Parathyroid adenoma (tissue), 2 donors: Measurements from ENCODE around the gene KRT79.

ENCODE experiments used
- H2AFZ ChIP-seq: fragments of 300-600 bp; sonication (generic); one replicate; pipeline ENCODE4 v1.7.0; 2017; ENCODE audit warnings: antibody characterized with exemption, mild to moderate bottlenecking
- H3K27ac ChIP-seq: fragments of 300-600 bp; sonication (generic); one replicate; pipeline ENCODE4 v1.7.0; 2017
- H3K27me3 ChIP-seq: fragments of 300-600 bp; sonication (generic); one replicate; pipeline ENCODE4 v1.7.0; 2017; ENCODE audit warnings: low read length; ENCODE audit not compliant: control insufficient read depth, insufficient read depth
- H3K36me3 ChIP-seq: fragments of 300-600 bp; sonication (generic); one replicate; pipeline ENCODE4 v1.7.0; 2017; ENCODE audit warnings: low read length; ENCODE audit not compliant: control insufficient read depth, insufficient read depth
- H3K4me1 ChIP-seq: fragments of 300-600 bp; sonication (generic); one replicate; pipeline ENCODE4 v1.7.0; 2017; ENCODE audit warnings: control low read depth
- H3K4me2 ChIP-seq: fragments of 300-600 bp; sonication (generic); one replicate; pipeline ENCODE4 v1.7.0; 2017; ENCODE audit warnings: low read length
- H3K4me3 ChIP-seq: fragments of 300-600 bp; sonication (generic); one replicate; pipeline ENCODE4 v1.7.0; 2017; ENCODE audit warnings: low read depth, low read length
- H3K79me2 ChIP-seq: fragments of 300-600 bp; sonication (generic); one replicate; pipeline ENCODE4 v1.7.0; 2017; ENCODE audit warnings: control low read depth
- H3K9ac ChIP-seq: fragments of 300-600 bp; sonication (generic); one replicate; pipeline ENCODE4 v1.7.0; 2017; ENCODE audit warnings: mild to moderate bottlenecking
- H3K9me3 ChIP-seq: fragments of 300-600 bp; sonication (generic); one replicate; pipeline ENCODE4 v1.7.0; 2017; ENCODE audit warnings: low read length; ENCODE audit not compliant: control insufficient read depth
- CTCF ChIP-seq: fragments of 300-600 bp; sonication (generic); IDR thresholded peaks from one replicate; pipeline ENCODE4 v1.7.0; 2017; ENCODE audit warnings: antibody characterized with exemption, mild to moderate bottlenecking
- donor health status: primary hyperparathyroidism.

Gene KRT79

GRCh38 chr12:52850681-52851080, 16.6 kb upstream of the KRT79 start:
- Histone ChIP-seq H3K9me3 (no peaks in the 10 kb centered on the region), H3K9ac (no peak overlapping the region), H3K4me3 (no peak overlapping the region), H3K36me3 (no peaks in the 10 kb centered on the region), H3K4me1 (no peaks in the 10 kb centered on the region), H3K27ac (no peak overlapping the region), H3K79me2 (no peaks in the 10 kb centered on the region), H2AFZ (no peak overlapping the region), H3K27me3 (no peaks in the 10 kb centered on the region), H3K4me2 (no peak overlapping the region)
- no peak for TF ChIP-seq CTCF

GRCh38 chr12:52849511-52849910, 15.4 kb upstream of the KRT79 start:
- H3K27ac ChIP-seq = no peak overlapping the region
- no peak overlapping the region for H3K9ac ChIP-seq
- no peak for TF ChIP-seq CTCF
- no peaks in the 10 kb centered on the region for H3K27me3 ChIP-seq
- H3K4me2 ChIP-seq = no peak overlapping the region
- no peaks in the 10 kb centered on the region for H3K79me2 ChIP-seq
- H3K36me3 ChIP-seq = no peaks in the 10 kb centered on the region
- no peak overlapping the region for H3K4me3 ChIP-seq
- no peaks in the 10 kb centered on the region for H3K9me3 ChIP-seq
- no peak overlapping the region for H2AFZ ChIP-seq
- no peaks in the 10 kb centered on the region for H3K4me1 ChIP-seq

- Histone ChIP-seq H3K4me2 (no peak within 1 kb of the TSS), H3K27ac (no peak within 1 kb of the TSS), H3K4me1 (no peaks in the 10 kb centered on the region), H2AFZ (no peak within 1 kb of the TSS), H3K9ac (no peak within 1 kb of the TSS), H3K79me2 (no peaks in the 10 kb centered on the region), H3K9me3 (no peaks in the 10 kb centered on the region), H3K27me3 (no peaks in the 10 kb centered on the region), H3K4me3 (no peak within 1 kb of the TSS), H3K36me3 (no peaks in the 10 kb centered on the region)
- TF ChIP-seq CTCF = no peak
Measured at GRCh38 chr12:52848661-52849255, 14.6 kb upstream of the KRT79 start, which contains the start of gene KRT78. KRT78 (minus strand) TSS chr12:52848994; CDS start chr12:52848930, 64 bp downstream.

GRCh38 chr12:52847335-52848102, 13.4 kb upstream of the KRT79 start:
- H3K4me2 ChIP-seq = no peak overlapping the region
- no peak for TF ChIP-seq CTCF

More at GRCh38 chr12:52847335-52848102, 13.4 kb upstream of the KRT79 start:
- H3K27ac ChIP-seq = no peak overlapping the region
- no peaks in the 10 kb centered on the region for H3K79me2 ChIP-seq
- H3K4me3 ChIP-seq = no peak overlapping the region
- H3K9ac ChIP-seq = no peak overlapping the region
- H3K36me3 ChIP-seq = no peaks in the 10 kb centered on the region
- no peaks in the 10 kb centered on the region for H3K4me1 ChIP-seq
- no peak overlapping the region for H2AFZ ChIP-seq
- H3K9me3 ChIP-seq = no peaks in the 10 kb centered on the region
- no peaks in the 10 kb centered on the region for H3K27me3 ChIP-seq
